HG02981 (cell line): Measurements from ENCODE around the gene NFIA.

ENCODE experiments used
- ATAC-seq: cut with Tn5 transposase; IDR thresholded peaks from one replicate; pipeline ENCODE4 v1.9.1; 2021; ENCODE audit warnings: mild to moderate bottlenecking, moderate library complexity; ENCODE audit not compliant: unreplicated experiment

Gene NFIA

DNA sequence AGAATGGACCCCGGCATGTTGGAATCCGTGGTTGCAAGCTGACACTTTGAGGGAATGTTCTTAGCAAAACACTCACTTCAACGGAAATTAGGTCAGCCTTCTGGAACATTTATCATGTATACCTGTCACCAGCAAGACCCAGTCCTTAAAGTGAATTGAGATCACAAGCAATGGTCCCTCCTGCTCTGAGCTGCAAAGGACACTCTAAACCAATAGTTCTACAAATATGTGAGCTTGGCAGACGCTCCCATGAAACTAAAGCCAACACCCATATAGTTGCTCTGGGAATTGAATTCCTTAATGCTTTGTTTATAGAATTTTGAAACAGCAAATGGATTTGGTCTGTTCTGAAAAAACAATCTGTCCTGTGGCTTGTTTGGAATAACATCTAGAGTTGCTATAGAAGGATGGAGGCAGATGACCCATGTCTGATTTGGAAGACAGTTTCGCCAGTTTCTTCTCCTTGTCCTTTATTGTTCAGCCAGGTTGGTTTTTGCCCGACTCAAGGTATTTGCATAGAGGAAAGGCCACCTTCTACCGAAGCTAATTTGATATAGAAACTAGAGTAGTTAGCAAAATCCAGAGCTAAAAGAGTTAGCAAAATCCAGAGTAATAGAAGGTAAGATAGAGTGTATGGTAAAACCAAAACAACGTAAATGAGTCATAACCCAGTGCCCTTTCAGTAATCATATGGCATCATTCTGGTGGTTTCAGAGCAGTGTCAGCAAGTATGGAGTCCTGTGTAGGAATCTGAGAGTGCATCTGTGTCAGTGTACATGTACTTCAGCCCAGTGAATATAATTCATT is 236.2 kb downstream of the NFIA start:
- ATAC-seq, result peak; percentile 99

GRCh38 chr1:61320575-61320974 is 238.2 kb downstream of the NFIA start:
- ATAC-seq, result no peak

DNA sequence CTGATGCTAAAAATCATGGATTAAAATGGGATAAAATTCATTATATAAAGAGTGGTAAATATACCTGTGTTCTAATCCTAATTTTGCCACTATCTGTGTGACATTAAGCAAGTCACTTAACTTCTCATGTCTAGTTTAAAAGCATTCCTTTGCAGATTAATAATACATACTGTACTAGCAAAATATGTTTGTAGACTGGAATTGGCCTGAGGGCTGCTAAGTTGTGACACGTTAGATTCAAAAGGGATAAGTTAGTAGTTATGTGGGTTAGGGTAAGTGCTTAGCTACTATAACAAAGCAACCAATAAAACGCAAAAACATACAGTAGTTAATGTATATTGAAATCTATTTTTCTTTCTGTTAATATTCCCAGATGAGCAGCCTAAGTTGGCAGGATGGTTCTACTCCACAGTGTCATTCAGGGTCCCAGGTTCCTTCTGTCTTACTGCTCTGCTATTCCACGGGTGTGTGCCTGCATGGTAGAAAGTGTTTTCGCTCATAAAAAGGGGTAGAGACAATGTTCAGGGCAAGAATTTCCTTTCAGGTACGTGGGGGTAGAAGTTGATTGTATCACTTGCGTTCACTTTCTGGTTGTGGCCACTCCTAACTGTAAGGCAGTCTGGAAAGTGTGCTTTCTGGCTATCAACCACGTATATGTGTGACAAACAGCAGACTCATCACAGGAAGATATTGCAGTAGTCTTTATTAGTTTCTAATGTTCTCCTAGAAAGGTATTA is 239.8 kb downstream of the NFIA start:
- no peak for ATAC-seq

GRCh38 chr1:61322769-61323168 is 240.4 kb downstream of the NFIA start:
- ATAC-seq, result no peak

DNA sequence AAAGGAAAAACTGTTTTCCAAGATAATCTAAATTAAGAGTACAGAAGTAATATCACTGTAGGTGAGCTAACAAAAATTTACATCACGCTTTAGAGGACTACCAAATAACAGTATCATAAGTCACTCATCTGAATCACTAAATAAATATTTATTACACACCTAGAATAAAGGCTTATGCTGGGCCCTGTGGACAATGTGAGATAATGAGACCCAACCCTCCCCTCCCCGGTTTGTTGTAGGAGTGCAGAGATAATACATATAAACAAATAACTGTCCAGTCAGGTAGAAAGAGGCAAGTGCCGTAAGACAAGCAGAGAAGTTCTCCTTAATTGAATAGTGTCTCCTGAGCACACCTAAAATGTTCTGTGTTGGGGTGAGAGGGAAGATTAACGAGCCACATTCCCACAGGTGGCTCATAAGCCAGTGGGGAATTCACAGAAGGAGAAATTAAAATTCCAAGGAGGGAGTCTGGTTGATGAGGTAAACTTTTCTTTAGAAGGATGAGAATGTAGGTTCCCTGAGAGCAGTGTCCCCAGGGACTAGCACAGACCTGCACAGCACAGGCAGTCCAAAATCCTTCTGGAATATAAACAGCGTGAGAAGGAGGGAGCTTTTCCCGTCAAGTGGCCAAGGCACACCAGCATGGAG is 241.4 kb downstream of the NFIA start:
- ATAC-seq, result no peak

GRCh38 chr1:61326713-61327112 is 244.4 kb downstream of the NFIA start:
- ATAC-seq, result no peak

- no peak for ATAC-seq
These were observed 245.1 kb downstream of the NFIA start for GRCh38 chr1:61327436-61327835.

DNA sequence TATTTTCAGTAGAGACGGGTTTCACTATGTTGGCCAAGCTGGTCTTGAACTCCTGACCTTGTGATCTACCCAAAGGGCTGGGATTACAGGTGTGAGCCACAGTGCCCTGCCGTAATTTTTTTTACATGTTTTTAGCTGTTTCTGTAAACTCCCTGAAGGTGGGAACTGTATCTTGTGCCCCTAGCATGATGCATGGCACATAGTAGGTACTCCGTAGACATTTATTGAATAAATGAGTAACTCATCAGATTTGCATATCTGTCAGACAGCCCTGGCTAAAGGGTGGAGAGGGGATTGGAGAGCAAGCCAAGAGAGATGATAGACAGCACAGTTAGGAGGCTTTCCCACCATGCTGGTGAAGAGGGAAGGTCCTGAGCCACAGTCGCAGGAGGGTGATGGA is 247.2 kb downstream of the NFIA start:
- no peak for ATAC-seq

DNA sequence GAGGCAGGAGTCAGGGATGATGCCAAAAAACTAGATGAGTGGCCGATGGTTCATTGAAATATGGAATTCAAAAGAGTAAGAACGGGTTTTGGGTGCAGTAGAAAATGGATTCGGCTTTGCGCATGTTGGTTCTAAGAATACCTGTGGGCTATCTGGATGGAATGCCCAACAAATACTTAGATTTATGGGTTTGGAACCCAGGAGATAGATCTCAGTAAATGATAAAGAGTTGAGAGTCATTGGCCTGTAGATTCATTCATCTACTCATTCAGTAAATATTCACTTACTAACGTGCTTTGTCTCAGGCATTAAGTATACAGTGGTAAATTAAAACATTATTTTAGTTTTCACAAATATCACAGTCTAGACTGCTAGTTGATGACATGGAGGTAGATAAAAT is 247.7 kb downstream of the NFIA start:
- no peak for ATAC-seq

DNA sequence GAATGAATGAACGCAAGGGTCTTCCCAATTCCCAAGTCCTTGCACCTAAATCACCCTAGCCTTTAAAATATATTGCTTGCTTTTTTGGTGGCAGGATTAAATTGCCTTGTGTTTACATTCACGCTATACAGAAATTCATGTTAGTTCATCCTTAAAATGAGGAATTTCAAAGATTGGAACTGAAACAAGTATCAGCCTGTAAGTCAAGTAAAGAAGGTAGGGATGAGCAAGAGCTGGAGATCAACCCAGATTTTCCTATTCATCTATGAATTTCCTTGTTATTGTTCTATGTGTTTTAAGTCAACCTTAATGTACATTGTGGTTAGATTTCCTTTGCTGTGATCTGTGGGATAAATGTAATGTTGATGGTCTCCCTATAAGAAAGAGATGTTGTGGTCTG is 248.2 kb downstream of the NFIA start:
- no peak for ATAC-seq

- peak; percentile 98 for ATAC-seq
These were observed 249.9 kb downstream of the NFIA start for GRCh38 chr1:61332196-61332753.

GRCh38 chr1:61332796-61333195 is 250.4 kb downstream of the NFIA start:
- no peak for ATAC-seq

DNA sequence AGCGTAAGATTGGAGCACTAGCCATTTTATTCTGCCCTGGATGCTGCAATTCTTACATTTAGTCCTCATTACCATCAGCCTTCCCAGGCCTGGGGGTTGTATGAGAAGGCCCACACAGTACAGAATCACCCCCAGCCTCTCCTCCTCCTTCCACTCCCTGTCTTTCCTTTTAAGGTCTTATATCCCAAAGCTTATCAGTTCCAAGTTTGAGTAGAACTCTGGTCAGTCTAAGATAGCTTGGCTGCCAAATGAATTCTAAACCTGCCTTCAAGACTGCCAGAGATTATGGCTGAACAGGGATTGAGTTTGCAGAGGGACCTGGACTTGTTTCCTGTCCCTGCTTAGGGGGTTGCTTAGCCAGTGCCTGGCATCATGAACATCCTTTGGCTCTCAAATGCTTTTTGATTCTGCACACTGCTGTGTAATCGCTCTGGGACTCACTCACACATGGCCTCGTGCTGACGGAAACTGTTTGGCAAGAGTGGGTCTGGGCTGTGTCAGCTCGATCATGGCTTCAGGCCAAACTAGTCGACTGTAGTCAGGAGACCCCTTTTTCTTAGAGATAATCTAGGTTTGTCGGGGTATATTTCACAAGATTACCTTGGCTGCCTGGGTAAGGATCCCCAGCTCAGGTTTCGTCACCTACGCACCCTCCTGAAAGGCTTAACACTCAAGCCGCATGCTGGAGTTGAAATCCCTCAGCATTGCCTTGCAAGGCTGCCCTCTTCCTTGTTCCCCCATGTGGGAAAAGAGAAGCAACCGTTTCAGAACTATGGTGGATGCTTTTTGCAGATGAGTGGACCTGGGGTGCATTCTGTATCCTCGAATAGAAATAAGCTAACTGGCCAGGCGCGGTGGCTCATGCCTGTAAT is 252.6 kb downstream of the NFIA start:
- no peak for ATAC-seq

GRCh38 chr1:61337037-61337436 is 254.7 kb downstream of the NFIA start:
- ATAC-seq, result no peak

- ATAC-seq, result no peak
These were observed 255.1 kb downstream of the NFIA start for GRCh38 chr1:61337441-61337951.

DNA sequence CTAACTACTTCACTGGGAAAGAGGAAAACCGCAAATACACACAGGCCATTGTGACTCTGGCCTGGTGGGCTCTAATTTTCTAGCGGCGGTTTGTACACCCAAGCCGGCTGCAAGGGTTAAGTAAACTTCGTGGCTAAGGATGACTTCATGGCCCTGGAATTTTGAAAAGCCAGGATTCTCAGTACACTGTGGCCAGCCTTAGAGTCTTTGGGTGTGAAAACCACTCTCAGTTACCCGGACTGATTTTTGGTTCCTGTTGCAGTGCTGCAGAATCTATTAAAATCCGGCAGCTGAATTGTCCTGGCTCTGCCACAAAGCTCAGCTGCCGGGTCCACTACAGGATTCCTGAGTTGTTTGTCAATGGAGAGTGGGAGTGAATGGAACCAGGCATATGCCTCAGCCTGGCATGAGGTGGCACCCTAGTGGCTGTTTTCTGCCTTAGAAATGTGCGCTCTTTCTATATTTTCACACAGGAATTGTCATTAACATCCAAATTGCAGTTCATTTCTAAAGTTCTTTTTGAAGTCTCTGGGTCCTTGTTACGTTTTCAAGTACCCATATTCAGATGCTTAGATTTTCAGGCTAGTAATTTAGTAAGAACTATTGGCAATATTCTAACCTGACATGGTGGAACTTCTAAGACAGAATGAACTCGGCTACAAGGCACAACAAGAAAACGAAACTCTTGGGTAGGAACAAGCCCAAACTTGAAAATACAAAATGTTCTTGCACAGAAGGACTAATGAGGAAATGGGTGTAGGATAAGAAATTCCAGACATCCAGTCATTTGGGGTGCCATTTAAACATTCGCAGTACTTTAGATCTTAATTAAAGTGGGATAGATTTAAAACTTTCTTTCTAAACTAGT is 255.9 kb downstream of the NFIA start:
- ATAC-seq, result no peak

DNA sequence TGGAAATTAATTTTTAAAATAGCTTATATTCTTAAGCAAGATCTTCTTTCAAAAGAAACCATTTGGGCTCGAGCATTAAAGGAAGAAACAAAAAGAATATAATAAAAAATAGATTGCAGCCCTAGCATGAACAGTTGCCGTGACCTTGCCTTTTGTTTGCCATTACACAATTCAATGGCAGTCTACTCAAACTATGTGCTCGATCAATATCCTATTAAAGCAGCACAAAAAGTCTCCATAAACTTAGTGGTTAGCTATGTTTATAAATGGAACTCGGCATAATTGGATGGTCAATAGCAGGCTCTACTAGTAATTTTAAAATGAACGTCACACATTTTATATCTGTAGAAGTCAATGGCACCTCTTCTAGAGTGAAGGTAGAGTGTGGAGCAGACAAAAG is 256.5 kb downstream of the NFIA start:
- no peak for ATAC-seq

GRCh38 chr1:61341426-61341825 is 259.1 kb downstream of the NFIA start:
- ATAC-seq, result no peak

GRCh38 chr1:61343734-61344420 is 261.5 kb downstream of the NFIA start:
- no peak for ATAC-seq
